ENCODE measurements around the gene TREM2. TPM values are rescaled to one million over a fixed set of nuclear protein-coding genes. Genes with fewer than 3 reads are reported as not detected.

The TREM2 gene
- total and polyA plus RNA-seq, 10 of the 15 experiments (the other 5 are each of a cell fraction or from before 2014, with no cell fraction given): not detected

DNA sequence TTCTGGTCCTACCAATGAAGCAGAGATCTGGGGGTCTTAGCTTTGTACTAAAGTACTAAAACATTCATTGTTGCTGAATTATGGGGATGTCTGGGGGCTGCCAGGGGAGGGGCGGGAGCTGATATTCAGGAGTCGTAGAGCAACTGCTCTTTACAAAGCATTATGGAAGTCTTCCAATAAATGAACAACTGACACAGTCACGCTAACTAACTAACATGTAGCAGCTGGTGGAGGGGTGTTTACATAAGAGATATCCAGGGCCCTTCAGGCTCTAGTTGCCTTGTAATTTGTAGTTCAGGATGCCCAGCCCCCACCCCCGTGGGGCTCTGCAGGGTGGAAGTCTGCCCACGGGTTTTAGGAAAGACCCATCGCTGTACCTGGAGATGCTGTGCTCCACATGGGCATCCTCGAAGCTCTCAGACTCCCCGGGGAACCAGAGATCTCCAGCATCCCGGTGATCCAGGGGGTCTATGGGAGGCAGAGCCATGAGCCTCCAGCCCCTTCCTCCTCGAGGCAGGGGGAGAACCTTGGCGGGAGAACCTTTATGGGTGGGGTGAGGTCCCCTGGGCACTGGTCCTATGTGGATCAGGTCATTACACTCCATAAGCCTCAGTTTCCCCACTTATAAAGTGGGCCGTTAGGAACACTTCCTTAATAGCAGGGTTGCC lies 3.4 kb downstream of the TREM2 start:
- TF ChIP-seq NR2F1 (conservative IDR thresholded peaks at IDR 0.05) (no peak), CHD2 (IDR thresholded peaks at IDR 0.05; ENCODE audit: borderline replicate concordance, low read depth, low read length) (no peak)
- FAIRE-seq (no peak), DNase-seq (ENCODE audit: low read depth, low spot score) (no peak), ATAC-seq (no peak)
- Histone ChIP-seq H3K4me1 (ENCODE audit: control insufficient read depth, insufficient read depth, low read length) (no peaks in the 10 kb centered on the region), H3K79me2 (ENCODE audit: control insufficient read depth, insufficient read depth, low read length) (no peaks in the 10 kb centered on the region), H3K36me3 (ENCODE audit: control insufficient read depth in 2 of 2, insufficient read depth in 2 of 2, low read length in 1 of 2) (no peaks in the 10 kb centered on the region), H3K9ac (ENCODE audit: control insufficient read depth, insufficient read depth, low read length) (no peak overlapping the region), H3K4me2 (ENCODE audit: control insufficient read depth, insufficient read depth) (no peak overlapping the region), H3K27me3 (replicated peaks in 1 of 2; ENCODE audit: control insufficient read depth in 2 of 2, insufficient read depth in 2 of 2, low read length in 1 of 2) (peaks cover 0 to 2% of the 10 kb centered on the region in 2 experiments; a peak in 1 of 4 replicates), H4K20me1 (ENCODE audit: control insufficient read depth, insufficient read depth) (no peaks in the 10 kb centered on the region), H3K4me3 (no peak overlapping the region), H3K9me3 (replicated peaks; ENCODE audit: control insufficient read depth, insufficient read depth, low read length) (no peaks in the 10 kb centered on the region), H2AFZ (ENCODE audit: control insufficient read depth, low read depth, low read length) (no peak overlapping the region), H3K27ac (ENCODE audit: control insufficient read depth, insufficient read depth) (no peak overlapping the region)
- ChIA-PET POLR2A (no interaction called here), RAD21 (ENCODE audit: unreplicated experiment) (no interaction called here), CTCF (interaction anchor here (1.3 kb wide), 1 partner anchor 23 kb away, joined by 3 read pairs; no protein-coding TSS in a partner anchor), SMC1A (ENCODE audit: uncharacterized antibody, unreplicated experiment) (no interaction called here)
- WGBS (ENCODE audit: insufficient coverage, insufficient replicate concordance, low lambda C conversion rate, missing lambda C conversion rate): 27% methylated on average over 12 of the region's 12 CpGs
- BruUV-seq (replicated peaks): no TSS peak
- intact Hi-C loops (cut with micrococcal nuclease; ENCODE audit: unreplicated experiment) (no loop called here), in situ Hi-C loops (cut with MboI) (no loop called here)

DNA sequence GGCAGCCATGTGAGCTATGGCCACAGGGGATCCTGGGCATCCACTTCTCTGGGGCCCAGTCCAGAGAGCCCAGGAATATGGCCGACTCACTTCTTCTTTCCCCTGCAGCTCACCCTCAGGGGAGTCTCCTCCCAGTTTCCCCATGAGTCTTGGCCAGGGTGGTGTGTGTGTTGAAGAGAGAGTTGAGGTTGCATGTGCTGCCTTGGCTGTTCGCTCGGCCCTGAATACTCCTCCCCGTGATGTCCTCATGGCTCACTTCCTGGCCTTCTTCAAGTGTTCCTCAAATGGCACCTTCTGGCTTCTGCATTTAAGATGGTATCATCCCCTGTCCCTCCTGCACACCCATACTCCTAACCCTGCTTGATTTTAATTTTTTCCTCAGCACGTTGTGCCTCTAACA lies 5.6 kb downstream of the TREM2 start:
- SMC1A ChIA-PET (ENCODE audit: uncharacterized antibody, unreplicated experiment): no interaction called here
- CTCF ChIA-PET: no interaction called here
- intact Hi-C loops (cut with micrococcal nuclease; ENCODE audit: unreplicated experiment): no loop called here
- RAD21 ChIA-PET (ENCODE audit: unreplicated experiment): no interaction called here
- in situ Hi-C loops (cut with MboI): no loop called here
- no peak overlapping the region for H3K4me2 ChIP-seq (ENCODE audit: control insufficient read depth, insufficient read depth)
- DNase-seq (ENCODE audit: low read depth, low spot score): no peak
- WGBS (ENCODE audit: insufficient coverage, insufficient replicate concordance, low lambda C conversion rate, missing lambda C conversion rate): 0% methylated on average over 3 of the region's 5 CpGs
- no peak for ATAC-seq
- H3K9ac ChIP-seq (ENCODE audit: control insufficient read depth, insufficient read depth, low read length): no peak overlapping the region
- H4K20me1 ChIP-seq (ENCODE audit: control insufficient read depth, insufficient read depth): no peaks in the 10 kb centered on the region
- no peak for FAIRE-seq
- no peaks in the 10 kb centered on the region for H3K79me2 ChIP-seq (ENCODE audit: control insufficient read depth, insufficient read depth, low read length)
- H3K4me3 ChIP-seq: no peak overlapping the region
- POLR2A ChIA-PET: no interaction called here
- no peaks in the 10 kb centered on the region for H3K36me3 ChIP-seq (ENCODE audit: control insufficient read depth in 2 of 2, insufficient read depth in 2 of 2, low read length in 1 of 2)
- H3K27me3 ChIP-seq (replicated peaks in 1 of 2; ENCODE audit: control insufficient read depth in 2 of 2, insufficient read depth in 2 of 2, low read length in 1 of 2): no peaks in the 10 kb centered on the region
- no peak overlapping the region for H3K27ac ChIP-seq (ENCODE audit: control insufficient read depth, insufficient read depth)
- TF ChIP-seq ZZZ3 (IDR thresholded peaks at IDR 0.05; ENCODE audit: control insufficient read depth, insufficient read length, low read depth) (no peak), RBBP5 (conservative IDR thresholded peaks at IDR 0.05) (no peak), SREBF2 (IDR thresholded peaks at IDR 0.05; ENCODE audit: low read length) (no peak), WRNIP1 (IDR thresholded peaks at IDR 0.05; ENCODE audit: borderline replicate concordance, low read depth, low read length) (no peak), RAD21 (IDR thresholded peaks at IDR 0.05; ENCODE audit: insufficient read depth, low read depth, low read length) (no peak), GATAD2B (conservative IDR thresholded peaks at IDR 0.05; ENCODE audit: low read depth) (no peak), NRF1 (conservative IDR thresholded peaks at IDR 0.05; ENCODE audit: low read depth, low read length) (no peak)
- TF ChIP-seq, protein P1, sequence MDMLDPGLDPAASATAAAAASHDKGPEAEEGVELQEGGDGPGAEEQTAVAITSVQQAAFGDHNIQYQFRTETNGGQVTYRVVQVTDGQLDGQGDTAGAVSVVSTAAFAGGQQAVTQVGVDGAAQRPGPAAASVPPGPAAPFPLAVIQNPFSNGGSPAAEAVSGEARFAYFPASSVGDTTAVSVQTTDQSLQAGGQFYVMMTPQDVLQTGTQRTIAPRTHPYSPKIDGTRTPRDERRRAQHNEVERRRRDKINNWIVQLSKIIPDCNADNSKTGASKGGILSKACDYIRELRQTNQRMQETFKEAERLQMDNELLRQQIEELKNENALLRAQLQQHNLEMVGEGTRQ (IDR thresholded peaks at IDR 0.05; ENCODE audit: borderline replicate concordance, low read depth, low read length): no peak
- TF ChIP-seq, protein P2, sequence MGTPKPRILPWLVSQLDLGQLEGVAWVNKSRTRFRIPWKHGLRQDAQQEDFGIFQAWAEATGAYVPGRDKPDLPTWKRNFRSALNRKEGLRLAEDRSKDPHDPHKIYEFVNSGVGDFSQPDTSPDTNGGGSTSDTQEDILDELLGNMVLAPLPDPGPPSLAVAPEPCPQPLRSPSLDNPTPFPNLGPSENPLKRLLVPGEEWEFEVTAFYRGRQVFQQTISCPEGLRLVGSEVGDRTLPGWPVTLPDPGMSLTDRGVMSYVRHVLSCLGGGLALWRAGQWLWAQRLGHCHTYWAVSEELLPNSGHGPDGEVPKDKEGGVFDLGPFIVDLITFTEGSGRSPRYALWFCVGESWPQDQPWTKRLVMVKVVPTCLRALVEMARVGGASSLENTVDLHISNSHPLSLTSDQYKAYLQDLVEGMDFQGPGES (IDR thresholded peaks at IDR 0.05): no peak
- TF ChIP-seq, protein P3, sequence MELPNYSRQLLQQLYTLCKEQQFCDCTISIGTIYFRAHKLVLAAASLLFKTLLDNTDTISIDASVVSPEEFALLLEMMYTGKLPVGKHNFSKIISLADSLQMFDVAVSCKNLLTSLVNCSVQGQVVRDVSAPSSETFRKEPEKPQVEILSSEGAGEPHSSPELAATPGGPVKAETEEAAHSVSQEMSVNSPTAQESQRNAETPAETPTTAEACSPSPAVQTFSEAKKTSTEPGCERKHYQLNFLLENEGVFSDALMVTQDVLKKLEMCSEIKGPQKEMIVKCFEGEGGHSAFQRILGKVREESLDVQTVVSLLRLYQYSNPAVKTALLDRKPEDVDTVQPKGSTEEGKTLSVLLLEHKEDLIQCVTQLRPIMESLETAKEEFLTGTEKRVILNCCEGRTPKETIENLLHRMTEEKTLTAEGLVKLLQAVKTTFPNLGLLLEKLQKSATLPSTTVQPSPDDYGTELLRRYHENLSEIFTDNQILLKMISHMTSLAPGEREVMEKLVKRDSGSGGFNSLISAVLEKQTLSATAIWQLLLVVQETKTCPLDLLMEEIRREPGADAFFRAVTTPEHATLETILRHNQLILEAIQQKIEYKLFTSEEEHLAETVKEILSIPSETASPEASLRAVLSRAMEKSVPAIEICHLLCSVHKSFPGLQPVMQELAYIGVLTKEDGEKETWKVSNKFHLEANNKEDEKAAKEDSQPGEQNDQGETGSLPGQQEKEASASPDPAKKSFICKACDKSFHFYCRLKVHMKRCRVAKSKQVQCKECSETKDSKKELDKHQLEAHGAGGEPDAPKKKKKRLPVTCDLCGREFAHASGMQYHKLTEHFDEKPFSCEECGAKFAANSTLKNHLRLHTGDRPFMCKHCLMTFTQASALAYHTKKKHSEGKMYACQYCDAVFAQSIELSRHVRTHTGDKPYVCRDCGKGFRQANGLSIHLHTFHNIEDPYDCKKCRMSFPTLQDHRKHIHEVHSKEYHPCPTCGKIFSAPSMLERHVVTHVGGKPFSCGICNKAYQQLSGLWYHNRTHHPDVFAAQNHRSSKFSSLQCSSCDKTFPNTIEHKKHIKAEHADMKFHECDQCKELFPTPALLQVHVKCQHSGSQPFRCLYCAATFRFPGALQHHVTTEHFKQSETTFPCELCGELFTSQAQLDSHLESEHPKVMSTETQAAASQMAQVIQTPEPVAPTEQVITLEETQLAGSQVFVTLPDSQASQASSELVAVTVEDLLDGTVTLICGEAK (IDR thresholded peaks at IDR 0.05; ENCODE audit: borderline replicate concordance): no peak
- no peaks in the 10 kb centered on the region for H3K9me3 ChIP-seq (replicated peaks; ENCODE audit: control insufficient read depth, insufficient read depth, low read length)
- H2AFZ ChIP-seq (ENCODE audit: control insufficient read depth, low read depth, low read length): no peak overlapping the region
- H3K4me1 ChIP-seq (ENCODE audit: control insufficient read depth, insufficient read depth, low read length): no peaks in the 10 kb centered on the region
- no TSS peak for BruUV-seq (replicated peaks)
